ENCODE results near the gene CTNNBIP1.

DNA sequence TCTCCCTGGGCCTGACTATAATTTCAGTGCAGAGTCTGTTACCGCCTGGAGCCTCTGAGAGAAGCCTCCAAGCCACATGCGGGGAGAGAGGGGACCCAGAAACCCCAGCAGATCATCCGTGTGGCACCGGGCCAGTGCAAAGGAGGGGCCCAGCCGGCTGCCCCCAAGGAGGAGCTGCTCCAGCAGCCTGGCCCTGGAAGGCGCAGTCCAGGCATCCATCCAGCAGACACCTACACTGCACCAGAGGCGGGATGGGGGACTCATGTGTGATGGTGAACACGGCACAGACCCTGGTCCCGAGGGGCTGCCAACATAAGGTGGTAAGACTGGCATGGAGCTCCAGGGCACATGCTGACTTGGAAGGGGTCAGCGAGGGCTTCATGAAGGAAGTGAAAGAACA lies 46.7 kb downstream of the CTNNBIP1 start:
- TF ChIP-seq CSDC2 (CRISPR knock-in tag; IDR thresholded peaks at IDR 0.05) (no peak), ZFP3 (CRISPR knock-in tag; IDR thresholded peaks at IDR 0.05) (no peak), ZNF565 (CRISPR knock-in tag; conservative IDR thresholded peaks at IDR 0.05; ENCODE audit: low read depth) (no peak), GLIS3 (CRISPR knock-in tag; IDR thresholded peaks at IDR 0.05) (no peak), ZC3H10 (CRISPR knock-in tag; IDR thresholded peaks at IDR 0.05) (no peak), PPARA (CRISPR knock-in tag; IDR thresholded peaks at IDR 0.05; ENCODE audit: borderline replicate concordance) (no peak)
